ENCODE measurements around the gene BOC.

The BOC gene

DNA sequence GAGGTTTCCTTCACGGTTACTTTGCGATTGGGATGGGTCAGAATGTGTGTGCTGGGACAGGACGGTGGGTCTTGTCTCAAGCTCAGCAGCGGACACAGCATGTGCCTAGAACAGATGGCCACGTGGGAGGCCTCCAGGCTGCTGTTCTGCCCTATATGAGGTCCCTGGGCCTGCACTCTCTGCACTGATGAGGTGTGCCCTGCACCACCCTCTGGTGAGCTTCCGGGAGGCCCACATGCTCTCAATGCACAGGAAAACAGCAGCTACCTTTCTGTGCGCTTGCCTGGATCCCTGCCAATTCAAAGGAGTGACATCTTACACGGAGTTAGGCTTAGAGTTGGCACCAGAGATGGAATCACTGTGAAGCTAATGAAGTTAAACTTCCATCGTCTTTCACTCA, 59.8 kb downstream of the BOC start:
- DNase-seq = no peak

DNA sequence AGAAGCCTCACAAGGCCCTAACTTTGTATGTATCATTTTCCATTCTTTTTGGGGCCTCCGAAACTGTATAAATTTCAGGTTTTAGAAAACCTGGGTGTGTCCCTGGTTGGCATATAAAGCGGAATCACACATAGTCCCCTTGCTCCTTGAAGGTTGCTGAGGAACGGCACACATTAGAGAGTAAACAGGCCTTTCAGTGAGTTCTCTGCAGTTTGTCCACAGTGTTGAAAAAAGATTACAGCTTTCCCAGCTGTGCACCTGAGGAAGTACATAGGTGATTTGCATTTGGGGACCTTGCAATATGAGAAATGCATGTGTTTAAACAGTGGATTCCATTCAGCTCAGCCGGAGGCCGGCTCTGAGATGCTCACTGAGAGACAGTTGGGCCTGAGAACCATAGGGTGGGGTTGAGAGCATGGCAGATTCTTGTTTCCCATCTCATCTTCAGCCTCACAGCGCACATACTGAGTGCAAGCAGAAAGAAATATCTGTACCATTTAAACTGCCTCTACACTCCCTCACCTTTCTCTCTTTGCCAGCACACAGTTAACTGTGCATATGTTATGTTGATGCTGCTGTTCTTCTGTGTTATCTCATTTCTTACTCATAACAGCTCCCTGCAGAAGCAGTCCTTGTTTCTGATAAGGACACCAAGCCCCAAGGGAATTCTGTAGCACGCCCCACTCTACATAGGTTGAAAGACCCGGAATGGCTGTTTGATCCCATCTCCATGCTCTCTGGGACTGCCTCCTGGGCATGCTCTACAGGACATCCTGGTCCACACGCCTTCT, 60.4 kb downstream of the BOC start:
- no peak for DNase-seq

DNA sequence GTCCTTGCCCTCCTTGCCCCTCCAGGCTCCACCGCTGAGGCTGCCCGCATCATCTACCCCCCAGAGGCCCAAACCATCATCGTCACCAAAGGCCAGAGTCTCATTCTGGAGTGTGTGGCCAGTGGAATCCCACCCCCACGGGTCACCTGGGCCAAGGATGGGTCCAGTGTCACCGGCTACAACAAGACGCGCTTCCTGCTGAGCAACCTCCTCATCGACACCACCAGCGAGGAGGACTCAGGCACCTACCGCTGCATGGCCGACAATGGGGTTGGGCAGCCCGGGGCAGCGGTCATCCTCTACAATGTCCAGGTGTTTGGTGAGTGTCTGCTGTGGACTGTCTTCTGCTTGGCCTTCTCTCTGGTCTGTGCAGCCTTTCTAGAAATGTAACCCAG, 61.0 kb downstream of the BOC start:
- DNase-seq = no peak

DNA sequence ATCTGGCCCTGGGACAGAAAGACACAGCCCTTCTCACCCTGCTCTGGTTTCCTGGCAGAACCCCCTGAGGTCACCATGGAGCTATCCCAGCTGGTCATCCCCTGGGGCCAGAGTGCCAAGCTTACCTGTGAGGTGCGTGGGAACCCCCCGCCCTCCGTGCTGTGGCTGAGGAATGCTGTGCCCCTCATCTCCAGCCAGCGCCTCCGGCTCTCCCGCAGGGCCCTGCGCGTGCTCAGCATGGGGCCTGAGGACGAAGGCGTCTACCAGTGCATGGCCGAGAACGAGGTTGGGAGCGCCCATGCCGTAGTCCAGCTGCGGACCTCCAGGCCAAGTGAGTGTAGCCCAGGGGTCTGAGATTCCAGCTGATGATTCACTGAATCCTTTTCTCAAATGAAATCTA, 61.7 kb downstream of the BOC start:
- DNase-seq = no peak

DNA sequence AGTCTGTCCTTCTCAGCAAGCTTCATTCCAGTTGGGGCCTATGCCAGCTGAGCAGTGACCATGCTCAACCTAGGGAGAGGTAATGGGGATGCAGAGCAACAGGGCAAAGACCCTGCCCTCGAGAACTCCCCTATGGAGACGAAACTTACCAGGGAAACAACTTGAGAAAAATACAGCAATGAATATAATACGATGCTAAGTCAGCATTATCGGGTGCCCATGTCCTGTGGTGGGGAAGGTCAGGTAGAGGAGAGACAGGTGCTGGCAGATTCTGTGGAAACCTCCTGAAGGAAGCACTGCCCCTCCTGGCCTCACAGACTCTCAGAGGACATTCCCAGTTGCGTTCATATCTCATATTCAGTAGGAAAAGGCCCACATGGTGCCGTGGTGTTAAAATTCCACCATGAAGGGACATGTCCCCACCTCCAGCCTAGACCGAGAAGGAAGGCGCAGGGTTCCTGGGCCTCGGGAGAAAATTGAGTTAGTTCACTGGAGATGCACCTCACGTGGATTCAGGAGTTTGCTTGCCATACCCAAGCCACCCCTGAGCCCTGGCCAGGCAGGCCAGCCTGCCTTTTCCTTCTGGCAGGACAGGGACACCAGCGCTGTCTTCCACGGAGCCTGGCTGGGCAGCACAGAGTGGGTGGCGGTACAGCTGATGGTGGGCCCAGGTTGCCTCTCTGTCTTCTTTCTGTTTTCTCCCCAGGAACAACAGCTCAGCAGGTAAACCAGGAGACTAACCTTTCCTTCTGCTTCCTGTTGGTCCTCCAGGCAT, 62.4 kb downstream of the BOC start:
- DNase-seq = no peak

DNA sequence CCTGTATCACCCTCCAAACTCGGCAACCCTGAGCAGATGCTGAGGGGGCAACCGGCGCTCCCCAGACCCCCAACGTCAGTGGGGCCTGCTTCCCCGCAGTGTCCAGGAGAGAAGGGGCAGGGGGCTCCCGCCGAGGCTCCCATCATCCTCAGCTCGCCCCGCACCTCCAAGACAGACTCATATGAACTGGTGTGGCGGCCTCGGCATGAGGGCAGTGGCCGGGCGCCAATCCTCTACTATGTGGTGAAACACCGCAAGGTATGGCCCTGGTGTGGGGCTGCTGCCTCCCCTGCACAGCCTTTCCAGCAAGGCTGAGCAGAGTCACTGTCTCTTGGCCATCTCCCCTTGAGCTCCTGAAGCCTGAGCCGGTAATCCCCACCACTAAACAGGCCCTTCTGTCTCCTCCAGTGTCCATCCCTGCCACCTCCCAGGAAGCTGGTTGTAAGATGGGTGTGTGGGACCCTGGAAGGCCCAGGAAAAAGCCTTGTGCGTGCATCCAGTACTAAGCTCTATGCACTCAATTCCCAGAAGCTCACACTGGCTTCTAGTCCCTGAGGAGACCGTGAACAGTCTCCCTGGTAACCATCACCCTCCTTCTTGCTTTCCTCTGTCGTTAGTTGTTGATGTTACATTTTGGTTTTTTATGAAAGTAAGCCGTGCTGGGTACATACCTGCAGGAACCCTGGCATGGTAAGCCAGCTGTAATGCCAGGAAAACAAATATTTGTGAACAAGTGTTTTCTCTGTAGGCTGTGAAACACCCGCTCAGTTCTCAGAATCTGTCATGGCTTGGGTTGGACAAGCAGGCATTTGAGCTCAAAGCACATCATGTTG, 63.3 kb downstream of the BOC start:
- DNase-seq = no peak

DNA sequence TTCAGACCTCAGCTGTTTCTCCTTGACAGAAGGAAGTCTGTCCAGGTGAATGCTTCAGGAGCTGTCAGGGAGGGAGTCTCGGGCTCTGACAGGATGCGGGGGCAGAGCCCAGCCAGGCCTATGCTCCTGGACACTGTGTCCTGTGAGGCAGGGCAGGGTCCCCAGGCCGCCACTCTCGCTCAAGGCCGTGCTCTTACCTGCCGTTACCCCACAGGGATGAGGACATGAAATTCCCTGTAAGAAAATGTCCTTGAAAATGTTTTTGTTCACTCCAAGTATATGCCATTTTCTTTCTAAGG, 63.9 kb downstream of the BOC start:
- DNase-seq = no peak

DNA sequence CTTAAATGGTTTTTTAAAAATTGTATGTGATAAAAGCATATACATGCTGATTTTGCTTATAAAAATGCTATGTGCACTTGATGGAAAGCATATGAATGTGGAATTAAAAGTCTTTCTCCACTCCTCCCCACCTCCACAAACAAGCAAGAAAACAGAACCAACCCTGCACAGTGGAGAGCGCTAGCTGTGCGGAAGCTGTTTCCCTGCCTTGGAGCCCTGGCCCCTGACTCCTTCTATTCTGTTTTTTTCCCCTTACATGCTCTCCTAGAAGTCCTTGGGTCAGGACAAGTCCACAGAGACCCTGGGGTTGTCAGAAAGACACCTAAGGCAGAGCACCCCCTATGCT, 64.2 kb downstream of the BOC start:
- no peak for DNase-seq

DNA sequence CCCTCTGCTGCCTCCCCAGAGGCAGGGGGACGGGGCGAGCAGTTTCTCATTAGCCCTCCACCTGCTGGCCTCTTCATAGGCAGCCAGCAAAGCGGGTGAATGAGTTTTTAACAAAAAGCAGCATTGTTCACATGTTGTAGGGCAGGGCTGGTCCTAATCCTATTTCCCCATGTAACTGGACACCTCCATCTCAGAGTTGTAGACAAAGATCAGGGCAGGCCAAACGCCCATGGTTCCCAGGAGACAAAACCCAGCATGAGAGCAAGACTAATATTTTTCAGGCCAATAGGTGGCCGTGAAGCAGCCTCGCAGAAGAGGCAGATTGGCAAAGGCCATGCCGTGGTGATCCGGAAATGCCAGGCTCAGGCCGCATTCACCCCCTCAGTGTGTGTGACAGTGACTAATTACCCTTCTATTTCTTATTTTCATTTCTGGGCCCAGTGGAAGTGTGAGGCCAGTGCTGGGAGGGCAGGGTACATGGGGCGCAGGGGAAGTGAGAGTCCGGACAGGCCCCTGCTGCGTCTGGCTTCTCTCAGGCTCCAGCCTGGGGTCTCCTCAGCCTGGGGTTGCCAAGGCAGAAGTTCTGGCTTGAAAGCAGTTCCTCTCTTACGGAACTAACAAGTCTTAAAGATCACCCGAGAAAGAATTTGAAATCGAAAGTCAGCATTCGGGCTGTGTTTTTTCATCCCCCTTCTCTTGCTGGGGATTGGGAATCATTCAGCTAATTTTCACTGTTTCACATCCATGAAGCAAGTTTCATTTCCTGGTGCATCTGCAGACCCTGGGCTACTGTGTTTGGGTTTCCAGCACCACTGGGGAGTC, 64.8 kb downstream of the BOC start:
- no peak for DNase-seq

DNA sequence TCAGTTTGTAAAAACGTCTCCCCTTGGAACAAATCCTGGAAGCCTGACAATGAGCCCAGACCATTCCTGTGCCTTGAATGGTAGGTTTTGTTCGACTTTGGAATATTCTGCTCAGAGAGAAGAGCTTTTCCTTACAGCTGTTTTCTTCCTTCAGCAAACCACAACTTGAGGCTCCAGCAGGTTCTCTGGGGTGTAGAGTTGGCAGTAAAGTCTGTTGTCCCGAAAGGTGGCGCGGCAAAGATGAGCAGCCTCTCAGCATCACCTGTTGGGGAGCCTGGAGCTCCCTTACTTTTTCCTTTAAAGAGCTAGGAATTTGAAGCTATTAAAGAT, 65.4 kb downstream of the BOC start:
- DNase-seq = no peak

DNA sequence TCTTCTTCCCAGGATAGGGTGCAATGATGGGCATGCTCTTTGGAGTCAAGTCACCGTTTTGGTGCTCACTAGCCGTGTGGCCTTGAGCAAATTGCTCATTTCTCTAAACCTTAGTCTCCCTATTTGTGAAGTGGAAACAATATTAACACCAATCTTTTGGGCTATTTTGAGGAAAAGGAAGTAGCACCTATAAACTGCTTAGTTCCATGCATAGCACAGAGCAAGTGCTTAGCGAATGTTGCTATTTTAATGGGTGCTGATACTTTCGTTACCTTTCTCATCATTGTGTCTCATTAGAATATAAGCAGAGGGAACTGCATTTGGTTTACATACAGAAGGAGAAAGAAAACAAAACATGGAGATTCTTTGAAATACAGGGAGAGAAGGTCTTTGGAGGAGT, 66.1 kb downstream of the BOC start:
- DNase-seq = no peak

DNA sequence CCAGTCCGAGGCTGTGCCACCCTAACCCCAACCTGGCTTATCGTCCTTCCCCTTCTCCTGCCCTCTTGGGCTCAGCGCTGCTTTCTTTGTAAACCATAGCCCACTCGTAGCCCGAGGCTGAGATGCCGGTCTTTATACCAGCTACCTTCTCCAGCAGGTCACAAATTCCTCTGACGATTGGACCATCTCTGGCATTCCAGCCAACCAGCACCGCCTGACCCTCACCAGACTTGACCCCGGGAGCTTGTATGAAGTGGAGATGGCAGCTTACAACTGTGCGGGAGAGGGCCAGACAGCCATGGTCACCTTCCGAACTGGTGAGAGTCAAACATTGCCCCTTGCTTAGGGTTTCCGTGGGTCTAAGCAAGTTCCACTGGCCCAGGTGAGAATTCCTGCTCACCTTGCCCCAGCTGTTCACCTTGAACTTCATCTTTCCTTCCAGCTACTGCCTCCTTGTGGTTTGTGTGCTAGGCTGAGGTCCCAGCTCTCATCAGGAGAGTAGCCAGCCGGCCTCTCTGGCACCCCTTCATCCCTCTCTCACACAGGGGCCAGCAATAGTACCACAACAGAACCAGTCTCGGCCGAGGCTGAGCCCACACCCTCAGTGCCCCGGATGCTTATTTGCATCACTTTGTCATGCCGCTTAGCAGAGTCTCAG, 66.7 kb downstream of the BOC start:
- no peak for DNase-seq

DNA sequence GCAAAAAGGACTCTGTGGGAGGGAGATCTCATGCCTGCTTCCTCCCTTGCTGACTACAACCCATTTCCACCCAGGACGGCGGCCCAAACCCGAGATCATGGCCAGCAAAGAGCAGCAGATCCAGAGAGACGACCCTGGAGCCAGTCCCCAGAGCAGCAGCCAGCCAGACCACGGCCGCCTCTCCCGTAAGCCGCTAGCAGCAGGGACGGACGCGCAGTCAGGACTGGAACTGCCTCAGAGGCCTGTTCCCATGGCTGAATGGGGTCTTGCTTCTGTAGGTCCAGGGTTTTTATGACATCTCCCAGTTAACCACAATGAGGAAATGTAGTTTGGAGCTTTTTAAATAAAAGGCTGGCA, 67.2 kb downstream of the BOC start:
- DNase-seq = no peak

DNA sequence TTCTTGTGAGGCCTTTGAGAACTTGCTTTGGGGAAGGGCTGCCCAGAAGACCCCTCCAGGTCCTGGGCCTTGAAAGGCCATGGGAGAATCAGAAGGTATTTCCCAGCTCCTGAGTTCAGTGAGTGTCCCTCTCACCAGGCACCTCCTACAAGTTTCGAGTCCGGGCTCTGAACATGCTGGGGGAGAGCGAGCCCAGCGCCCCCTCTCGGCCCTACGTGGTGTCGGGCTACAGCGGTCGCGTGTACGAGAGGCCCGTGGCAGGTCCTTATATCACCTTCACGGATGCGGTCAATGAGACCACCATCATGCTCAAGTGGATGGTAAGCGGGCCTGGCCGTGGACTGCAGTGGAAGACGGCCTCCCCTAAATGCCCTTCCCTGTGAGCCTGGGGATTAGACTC, 68.3 kb downstream of the BOC start:
- DNase-seq = no peak

DNA sequence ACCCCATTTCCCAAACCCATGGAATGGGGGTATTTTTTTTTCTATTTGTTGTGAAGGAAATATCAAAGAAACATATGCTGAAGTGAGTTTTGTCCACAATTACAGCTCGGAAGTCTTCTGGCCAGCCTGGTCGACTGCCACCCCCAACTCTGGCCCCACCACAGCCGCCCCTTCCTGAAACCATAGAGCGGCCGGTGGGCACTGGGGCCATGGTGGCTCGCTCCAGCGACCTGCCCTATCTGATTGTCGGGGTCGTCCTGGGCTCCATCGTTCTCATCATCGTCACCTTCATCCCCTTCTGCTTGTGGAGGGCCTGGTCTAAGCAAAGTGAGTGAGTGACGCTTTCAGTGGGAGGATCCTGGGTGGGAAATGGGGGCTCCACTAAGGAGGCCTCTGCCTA, 71.9 kb downstream of the BOC start:
- no peak for DNase-seq

DNA sequence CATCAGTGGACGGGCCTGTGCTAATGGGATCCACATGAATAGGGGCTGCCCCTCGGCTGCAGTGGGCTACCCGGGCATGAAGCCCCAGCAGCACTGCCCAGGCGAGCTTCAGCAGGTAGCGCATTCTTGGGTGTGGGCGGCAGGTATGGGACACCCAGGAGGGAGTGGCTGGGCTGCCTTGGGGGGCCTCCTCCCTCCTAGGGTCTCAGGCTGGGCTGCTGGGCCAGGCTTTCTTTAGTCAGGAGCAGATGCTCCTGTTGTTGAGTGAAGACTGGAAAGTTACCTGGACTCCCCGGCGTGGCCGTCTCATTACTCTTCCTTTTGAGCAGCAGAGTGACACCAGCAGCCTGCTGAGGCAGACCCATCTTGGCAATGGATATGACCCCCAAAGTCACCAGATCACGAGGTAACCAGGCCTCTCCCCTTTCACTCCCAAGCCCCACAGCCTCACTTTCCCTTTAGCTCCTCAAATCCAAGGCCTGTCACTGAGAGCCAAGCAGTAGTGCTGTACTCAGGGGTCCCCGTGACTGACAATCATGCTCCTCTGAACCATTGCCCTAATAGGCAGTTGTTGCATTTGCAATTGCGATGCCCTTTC, 73.2 kb downstream of the BOC start:
- no peak for DNase-seq

DNA sequence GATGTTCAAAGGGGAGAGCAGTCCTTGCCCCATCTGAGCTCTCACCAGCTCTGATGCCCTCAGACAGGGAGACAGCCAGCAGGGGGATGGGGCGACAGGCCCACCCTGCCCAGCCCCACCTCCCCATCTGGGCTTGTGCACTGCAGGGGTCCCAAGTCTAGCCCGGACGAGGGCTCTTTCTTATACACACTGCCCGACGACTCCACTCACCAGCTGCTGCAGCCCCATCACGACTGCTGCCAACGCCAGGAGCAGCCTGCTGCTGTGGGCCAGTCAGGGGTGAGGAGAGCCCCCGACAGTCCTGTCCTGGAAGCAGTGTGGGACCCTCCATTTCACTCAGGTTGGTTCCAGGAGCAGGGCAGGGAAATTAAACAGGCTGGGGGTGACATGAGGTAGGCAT, 73.9 kb downstream of the BOC start:
- DNase-seq = no peak

DNA sequence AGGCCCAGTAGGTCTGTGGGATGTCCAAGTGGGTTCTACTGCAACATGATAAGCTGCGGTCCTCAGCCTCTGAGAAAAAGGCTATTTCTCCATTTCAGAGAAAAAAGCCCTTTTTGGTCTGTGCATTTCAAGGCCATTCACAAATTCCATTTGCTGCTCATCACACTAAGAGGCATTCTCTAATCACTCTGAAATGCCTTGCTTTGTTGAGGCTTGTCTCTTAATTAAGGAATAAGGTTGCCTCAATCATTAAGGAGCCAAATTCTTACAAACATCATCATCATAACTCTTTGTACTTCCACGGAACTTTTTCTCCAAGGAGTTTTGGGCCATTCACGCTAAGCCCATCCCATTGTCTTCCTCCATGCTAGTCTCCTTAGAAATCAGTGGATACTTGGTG, 74.4 kb downstream of the BOC start:
- no peak for DNase-seq

DNA sequence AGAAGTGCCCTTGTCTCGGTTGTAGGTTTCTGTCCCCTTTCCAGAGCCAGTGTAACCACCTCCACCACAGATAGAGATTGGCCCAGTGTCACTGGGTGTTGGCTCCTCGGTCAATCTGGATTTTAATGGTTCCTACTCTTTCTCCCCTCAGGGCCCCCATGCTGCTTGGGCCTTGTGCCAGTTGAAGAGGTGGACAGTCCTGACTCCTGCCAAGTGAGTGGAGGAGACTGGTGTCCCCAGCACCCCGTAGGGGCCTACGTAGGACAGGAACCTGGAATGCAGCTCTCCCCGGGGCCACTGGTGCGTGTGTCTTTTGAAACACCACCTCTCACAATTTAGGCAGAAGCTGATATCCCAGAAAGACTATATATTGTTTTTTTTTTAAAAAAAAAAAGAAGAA, 75.2 kb downstream of the BOC start:
- DNase-seq = no peak

DNA sequence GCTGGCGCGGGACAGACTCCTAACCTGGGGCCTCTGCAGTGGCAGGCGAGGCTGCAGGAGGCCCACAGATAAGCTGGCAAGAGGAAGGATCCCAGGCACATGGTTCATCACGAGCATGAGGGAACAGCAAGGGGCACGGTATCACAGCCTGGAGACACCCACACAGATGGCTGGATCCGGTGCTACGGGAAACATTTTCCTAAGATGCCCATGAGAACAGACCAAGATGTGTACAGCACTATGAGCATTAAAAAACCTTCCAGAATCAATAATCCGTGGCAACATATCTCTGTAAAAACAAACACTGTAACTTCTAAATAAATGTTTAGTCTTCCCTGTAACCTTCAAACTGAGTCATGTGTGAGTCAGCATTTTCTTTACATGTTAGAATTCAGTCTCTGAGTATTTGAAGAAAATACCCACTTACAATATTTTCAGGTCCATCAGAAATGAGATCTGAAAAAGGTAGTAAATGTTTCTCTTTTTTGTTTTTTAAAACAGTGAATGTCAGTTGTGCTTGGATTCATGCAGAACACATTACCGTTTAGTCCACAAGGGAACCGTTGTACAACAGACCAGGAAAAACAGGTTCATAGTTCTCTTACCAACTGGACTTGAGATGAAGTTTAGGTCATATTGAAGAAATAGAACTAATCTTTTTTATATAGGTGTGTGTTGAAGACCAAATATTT, 75.9 kb downstream of the BOC start:
- DNase-seq = no peak

DNA sequence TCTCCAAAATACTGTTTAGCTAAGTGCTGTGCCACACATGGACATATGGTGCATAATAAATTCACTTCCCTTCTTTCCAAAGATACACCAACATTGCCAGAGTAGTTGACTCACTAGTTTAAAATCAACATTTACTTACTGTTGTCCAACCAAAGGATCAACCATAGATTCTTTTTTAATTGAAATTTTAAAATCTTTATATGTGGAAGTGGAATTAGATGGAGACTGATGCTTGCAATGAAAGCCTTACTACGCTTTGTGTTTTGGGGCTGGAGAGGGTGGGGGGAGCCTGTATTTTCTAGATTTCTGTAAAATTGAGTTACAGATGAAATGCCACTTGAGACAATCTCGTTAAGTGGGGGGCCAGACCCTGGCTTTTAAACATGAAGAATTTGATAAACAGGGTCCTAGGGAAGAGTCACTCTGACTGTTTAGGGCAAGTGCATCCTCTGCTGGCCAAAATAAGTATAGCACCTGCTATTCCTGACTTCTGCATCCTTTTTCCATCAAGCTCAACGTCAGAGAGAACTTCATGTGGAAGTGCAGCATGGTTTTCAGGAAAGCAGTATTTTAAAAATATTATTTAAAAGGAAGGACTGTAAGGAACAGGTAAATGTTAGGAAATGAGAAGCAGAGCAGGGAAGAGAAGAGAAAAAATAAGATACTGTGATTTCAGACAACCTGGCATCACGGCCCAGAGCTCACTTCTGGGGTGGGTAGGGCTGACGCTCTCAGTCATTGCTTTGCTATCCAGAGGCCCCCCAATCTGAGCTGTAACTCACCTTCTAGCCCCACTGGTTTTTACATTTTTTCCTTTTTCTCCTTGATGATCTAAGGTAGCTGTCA, 76.7 kb downstream of the BOC start:
- DNase-seq = peak; percentile 58

Measured in activated CD4-positive, alpha-beta T cell treated with anti-CD3 and anti-CD28 coated beads for 48 hours (primary cell).